Endothelial cell (in vitro differentiated cells): ENCODE data around the gene RPL28. TPM values are rescaled to one million over a fixed set of nuclear protein-coding genes. Genes with fewer than 3 reads are reported as not detected.
"Not testable (repeated sequence)": the region's sequence is repeated elsewhere in the genome, so short reads cannot be mapped to it uniquely, and the experiment has no call there.

Source experiments
- DNase-seq: peaks from one replicate; pipeline ENCODE4 v3.0.0; 2021; ENCODE audit warnings: low spot score
- H3K27ac Mint-ChIP-seq: one replicate; pipeline ENCODE4 v1.8.0; 2021; ENCODE audit warnings: mixed read lengths, inconsistent platforms; ENCODE audit not compliant: unreplicated experiment
- H3K27me3 Mint-ChIP-seq: one replicate; pipeline ENCODE4 v1.8.0; 2021; ENCODE audit warnings: mild to moderate bottlenecking, moderate library complexity, mixed read lengths, inconsistent platforms; ENCODE audit not compliant: unreplicated experiment
- H3K36me3 Mint-ChIP-seq: one replicate; pipeline ENCODE4 v1.8.0; 2021; ENCODE audit warnings: mild to moderate bottlenecking, low read depth, mixed read lengths, inconsistent platforms; ENCODE audit not compliant: unreplicated experiment
- H3K4me1 Mint-ChIP-seq: one replicate; pipeline ENCODE4 v1.8.0; 2021; ENCODE audit warnings: mild to moderate bottlenecking, mixed read lengths, inconsistent platforms; ENCODE audit not compliant: unreplicated experiment
- H3K4me3 Mint-ChIP-seq: one replicate; pipeline ENCODE4 v1.8.0; 2021; ENCODE audit warnings: mild to moderate bottlenecking, mixed read lengths, inconsistent platforms; ENCODE audit not compliant: unreplicated experiment
- H3K9me3 Mint-ChIP-seq: one replicate; pipeline ENCODE4 v1.8.0; 2021; ENCODE audit warnings: mixed read lengths, inconsistent platforms; ENCODE audit not compliant: unreplicated experiment
- total RNA-seq: library from RNA; stranded (reverse); fragmentation: NEBNext Ultra II Directional; extraction: Animal tissue kit (Norgen Biotek cat#: 25700); gene quantifications from one replicate; pipeline ENCODE4 v1.2.1, GENCODE V29; 2021; ENCODE audit not compliant: unreplicated experiment
- TF ChIP-seq, protein P1 (sequence below): fragments of 200-600 bp; sonication (generic); IDR thresholded peaks from one replicate; pipeline ENCODE4 v1.5.0; 2021; ENCODE audit warnings: antibody characterized with exemption; ENCODE audit not compliant: unreplicated experiment

RPL28 gene
- total RNA-seq, 1 donor from 2014 or later: 3,792 TPM

DNA sequence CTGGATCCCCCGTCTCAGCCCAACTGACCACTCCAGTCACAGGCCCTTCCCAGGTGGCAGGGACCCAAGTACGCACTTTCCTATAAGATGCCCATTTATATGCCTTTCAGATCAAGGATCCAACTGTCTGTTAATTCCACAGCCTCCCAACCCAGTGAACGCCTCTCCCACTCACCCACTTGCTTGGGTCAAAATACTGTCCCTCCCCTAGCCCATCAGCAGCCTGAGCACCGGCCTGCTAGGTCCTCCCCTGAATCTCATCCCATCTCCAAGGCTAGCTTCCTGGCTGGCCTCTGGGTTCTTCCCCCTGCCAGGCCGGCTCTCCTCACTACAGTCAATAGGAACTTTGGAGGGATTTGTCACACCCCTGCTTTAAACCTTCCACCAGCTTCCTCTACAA is 19.9 kb downstream of the RPL28 start:
- DNase-seq: no peak
- H3K4me3 Mint-ChIP-seq: peak overlapping the region; percentile 83
- TF ChIP-seq, protein P1, sequence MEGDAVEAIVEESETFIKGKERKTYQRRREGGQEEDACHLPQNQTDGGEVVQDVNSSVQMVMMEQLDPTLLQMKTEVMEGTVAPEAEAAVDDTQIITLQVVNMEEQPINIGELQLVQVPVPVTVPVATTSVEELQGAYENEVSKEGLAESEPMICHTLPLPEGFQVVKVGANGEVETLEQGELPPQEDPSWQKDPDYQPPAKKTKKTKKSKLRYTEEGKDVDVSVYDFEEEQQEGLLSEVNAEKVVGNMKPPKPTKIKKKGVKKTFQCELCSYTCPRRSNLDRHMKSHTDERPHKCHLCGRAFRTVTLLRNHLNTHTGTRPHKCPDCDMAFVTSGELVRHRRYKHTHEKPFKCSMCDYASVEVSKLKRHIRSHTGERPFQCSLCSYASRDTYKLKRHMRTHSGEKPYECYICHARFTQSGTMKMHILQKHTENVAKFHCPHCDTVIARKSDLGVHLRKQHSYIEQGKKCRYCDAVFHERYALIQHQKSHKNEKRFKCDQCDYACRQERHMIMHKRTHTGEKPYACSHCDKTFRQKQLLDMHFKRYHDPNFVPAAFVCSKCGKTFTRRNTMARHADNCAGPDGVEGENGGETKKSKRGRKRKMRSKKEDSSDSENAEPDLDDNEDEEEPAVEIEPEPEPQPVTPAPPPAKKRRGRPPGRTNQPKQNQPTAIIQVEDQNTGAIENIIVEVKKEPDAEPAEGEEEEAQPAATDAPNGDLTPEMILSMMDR: no peak
- peaks cover 14% of the 10 kb centered on the region for H3K4me1 Mint-ChIP-seq
- peaks cover 16% of the 10 kb centered on the region for H3K27me3 Mint-ChIP-seq
- H3K36me3 Mint-ChIP-seq: peaks cover 37% of the 10 kb centered on the region
- H3K9me3 Mint-ChIP-seq: peaks cover 9% of the 10 kb centered on the region
- peak overlapping the region; percentile 16 for H3K27ac Mint-ChIP-seq

DNA sequence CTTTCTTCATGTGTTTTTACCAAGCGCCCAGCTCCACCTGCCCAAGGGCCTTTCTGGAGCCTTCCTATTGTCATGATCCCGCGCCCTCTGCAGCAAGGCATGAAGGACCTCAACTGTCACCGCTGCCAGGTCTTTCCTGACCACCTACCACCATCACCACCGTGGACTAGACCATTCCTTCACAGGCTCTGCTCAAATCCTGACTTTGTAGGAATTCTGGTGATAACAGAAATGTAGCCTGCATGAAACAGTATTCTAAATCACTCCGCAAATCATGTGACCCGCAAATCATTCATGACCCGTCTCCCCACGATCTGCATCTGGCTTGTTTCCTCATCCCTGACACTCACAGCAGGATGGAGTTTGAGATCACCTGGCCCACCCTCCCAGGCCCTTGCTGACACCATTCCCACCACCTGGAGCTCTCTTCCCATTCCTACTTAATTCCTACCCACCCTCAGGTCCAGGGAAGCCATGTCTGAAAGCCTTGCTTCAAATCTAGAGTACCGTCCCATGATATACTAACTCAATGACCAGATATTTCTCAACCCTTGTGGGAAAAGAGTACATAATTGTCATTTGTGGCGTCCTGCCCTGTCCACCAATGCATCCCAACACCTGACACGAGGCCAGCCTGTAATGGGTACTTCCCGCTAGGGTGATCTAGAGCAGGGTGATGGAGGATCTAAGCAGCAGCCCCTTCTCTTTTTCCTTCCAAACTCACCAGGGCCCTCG is 20.5 kb downstream of the RPL28 start:
- TF ChIP-seq, protein P1: no peak
- peak overlapping the region; percentile 16 for H3K27ac Mint-ChIP-seq
- H3K4me3 Mint-ChIP-seq: peak overlapping the region; percentile 83
- no peak for DNase-seq
- peaks cover 9% of the 10 kb centered on the region for H3K9me3 Mint-ChIP-seq
- peaks cover 14% of the 10 kb centered on the region for H3K4me1 Mint-ChIP-seq
- H3K27me3 Mint-ChIP-seq: peaks cover 16% of the 10 kb centered on the region
- peaks cover 34% of the 10 kb centered on the region for H3K36me3 Mint-ChIP-seq

DNA sequence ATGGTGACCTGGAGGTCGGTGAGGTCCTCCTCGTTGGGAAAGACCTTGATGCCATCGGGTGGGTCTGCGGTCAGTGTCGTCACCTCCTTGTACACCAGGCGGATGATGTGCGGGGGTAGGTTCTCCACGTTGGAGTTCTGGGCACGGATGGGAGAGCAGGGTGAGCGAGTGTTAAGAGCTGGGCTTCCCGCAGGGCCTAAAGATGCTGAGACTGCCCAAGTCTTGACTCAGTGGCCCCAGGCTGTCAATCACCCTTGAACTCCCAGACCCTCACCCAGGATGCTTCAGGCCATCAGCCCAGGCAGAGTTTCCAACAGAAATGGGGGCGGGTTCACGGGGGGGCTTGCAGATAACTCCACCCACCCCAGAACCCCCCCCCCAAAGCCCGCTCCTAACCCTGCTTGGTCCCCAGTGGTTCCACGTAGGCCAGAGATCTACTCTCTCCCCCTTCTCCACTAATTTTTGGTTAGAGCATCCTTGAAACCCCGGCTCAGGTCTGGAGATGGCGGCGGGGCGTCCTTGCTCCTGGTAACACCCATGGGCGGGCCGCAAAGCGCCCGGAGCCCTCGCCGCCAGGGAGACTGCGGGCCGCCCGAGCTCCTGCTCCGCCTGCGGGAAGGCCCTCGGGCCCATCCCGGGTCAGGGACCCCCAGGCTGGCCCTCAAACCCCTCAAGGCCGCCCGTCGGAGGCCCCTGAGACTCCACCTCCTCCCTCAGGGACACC is 21.3 kb downstream of the RPL28 start:
- TF ChIP-seq, protein P1: no peak
- Mint-ChIP-seq H3K4me1 (peaks cover 14% of the 10 kb centered on the region), H3K27ac (no peak overlapping the region), H3K9me3 (peaks cover 9% of the 10 kb centered on the region), H3K4me3 (peak overlapping the region; percentile 83), H3K27me3 (peaks cover 13% of the 10 kb centered on the region), H3K36me3 (peaks cover 31% of the 10 kb centered on the region)
- peak; percentile 22 for DNase-seq

DNA sequence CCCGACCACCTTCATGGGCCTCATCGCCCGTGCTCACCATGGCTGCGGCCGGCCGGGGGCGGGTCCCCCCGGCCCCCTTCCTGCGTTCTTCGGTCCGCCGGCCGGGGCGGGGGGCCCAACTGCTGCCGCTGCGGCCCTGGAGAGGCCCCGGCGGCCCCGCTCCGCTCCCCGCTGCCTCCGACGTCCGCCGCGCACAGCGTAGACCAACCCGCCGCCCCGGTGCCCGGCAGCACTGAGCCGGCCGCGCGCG is 21.7 kb downstream of the RPL28 start, which contains the start of gene UBE2S:
Gene UBE2S, minus strand, starts transcription at position 239 of the 250 bp plus-strand sequence. Its CDS starts 199 bp downstream, at position 40.
- Mint-ChIP-seq H3K4me1 (peaks cover 14% of the 10 kb centered on the region), H3K27ac (peak within 1 kb of the TSS; percentile 90), H3K4me3 (peak within 1 kb of the TSS; percentile 93), H3K27me3 (peaks cover 13% of the 10 kb centered on the region), H3K36me3 (peaks cover 28% of the 10 kb centered on the region)
- H3K9me3 Mint-ChIP-seq, DNase-seq: not testable (repeated sequence)

DNA sequence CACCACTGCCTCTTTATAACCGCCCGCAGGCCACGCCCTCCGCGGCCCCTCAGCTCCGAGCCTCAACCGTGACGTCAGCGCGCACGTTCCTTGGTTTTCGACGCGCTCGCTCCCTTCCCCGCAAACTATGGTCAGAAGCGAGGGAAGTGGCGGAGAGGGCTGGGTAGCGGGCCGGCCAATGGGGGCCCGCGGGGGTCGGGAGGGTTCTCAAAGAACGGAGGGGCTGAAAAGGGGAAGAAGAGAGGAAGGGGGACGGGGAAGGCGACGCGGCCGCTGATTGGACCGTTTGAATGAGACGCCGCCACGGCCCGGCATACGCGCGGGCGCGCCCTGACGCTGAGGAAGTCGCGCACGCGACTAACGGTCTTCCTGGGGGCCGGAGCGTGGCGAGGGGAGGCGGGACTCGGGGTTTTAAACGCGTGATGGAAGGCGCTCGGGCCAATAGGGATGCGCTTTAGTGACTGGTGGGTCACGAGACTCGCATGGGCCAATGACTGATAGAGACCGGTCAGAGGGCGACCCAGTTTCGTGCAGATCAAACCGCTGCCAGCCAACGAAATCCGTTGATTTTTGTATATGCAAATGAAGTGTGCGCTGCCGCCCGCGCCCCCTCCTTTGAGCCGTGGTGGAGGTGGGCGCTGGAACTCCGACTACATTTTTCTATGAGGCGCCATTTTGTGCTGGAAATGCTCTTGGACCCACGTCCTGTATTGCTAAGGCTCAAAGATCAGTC is 22.2 kb downstream of the RPL28 start:
- H3K27me3 Mint-ChIP-seq: peaks cover 12% of the 10 kb centered on the region
- TF ChIP-seq, protein P1: no peak
- H3K4me1 Mint-ChIP-seq: peaks cover 14% of the 10 kb centered on the region
- H3K27ac Mint-ChIP-seq: peak overlapping the region; percentile 90
- peaks cover 9% of the 10 kb centered on the region for H3K9me3 Mint-ChIP-seq
- H3K36me3 Mint-ChIP-seq: peaks cover 25% of the 10 kb centered on the region
- peak overlapping the region; percentile 93 for H3K4me3 Mint-ChIP-seq
- DNase-seq: peak; percentile 94
